SJSA1 (cell line): Measurements from ENCODE around the gene SUMO3. TPM values are rescaled to one million over a fixed set of nuclear protein-coding genes. Genes with fewer than 3 reads are reported as not detected.

ENCODE experiments used
- DNase-seq, 2 experiments: peaks; one replicate each; pipeline ENCODE4 v3.0.0-alpha.2; 2015 to 2020; ENCODE audit warnings: low spot score in 2 of 2, low read depth in 1 of 2
- H3K27ac ChIP-seq: fragments of 250-450 bp; sonication (Bioruptor Pico); 2 replicates; pipeline ENCODE4 v1.5.1; 2020; ENCODE audit warnings: mild to moderate bottlenecking, moderate library complexity
- H3K27me3 ChIP-seq: fragments of 250-450 bp; sonication (Bioruptor Pico); replicated peaks from 2 replicates; pipeline ENCODE4 v1.5.1; 2020; ENCODE audit warnings: mild to moderate bottlenecking, moderate library complexity
- H3K36me3 ChIP-seq: fragments of 250-450 bp; sonication (Bioruptor Pico); 2 replicates; pipeline ENCODE4 v1.5.1; 2020; ENCODE audit warnings: mild to moderate bottlenecking
- H3K4me1 ChIP-seq: fragments of 250-450 bp; sonication (Bioruptor Pico); replicated peaks from 2 replicates; pipeline ENCODE4 v1.6.1; 2021; ENCODE audit warnings: mild to moderate bottlenecking
- H3K4me3 ChIP-seq: fragments of 250-450 bp; sonication (Bioruptor Pico); 2 replicates; pipeline ENCODE4 v1.5.1; 2020; ENCODE audit warnings: mild to moderate bottlenecking
- H3K9me3 ChIP-seq: fragments of 250-450 bp; sonication (Bioruptor Pico); replicated peaks from 2 replicates; pipeline ENCODE4 v1.5.1; 2020; ENCODE audit warnings: mild to moderate bottlenecking
- total RNA-seq: library from RNA; depleted of rRNA; stranded (reverse); fragments of >200 nt; shearing (Covaris generic); gene quantifications from 2 replicates; pipeline ENCODE4 v1.2.3, GENCODE V29; 2014; rRNA removed

SUMO3 gene
- total RNA-seq, result 137 and 173 TPM in 2 replicates

- peak within 1 kb of the TSS; percentile 100 for H3K27ac ChIP-seq
- DNase-seq, result peak; percentile 77 to 90
Measured at GRCh38 chr21:44817914-44818639, at the start of gene SUMO3. SUMO3 (minus strand) TSS chr21:44818062; CDS start chr21:44817968, 94 bp downstream.

GRCh38 chr21:44867464-44867863 lies 49.6 kb upstream of the SUMO3 start:
- Histone ChIP-seq H3K4me3 (no peak overlapping the region), H3K36me3 (peaks cover 76% of the 10 kb centered on the region), H3K27ac (peak overlapping the region; percentile 67), H3K27me3 (no peaks in the 10 kb centered on the region), H3K4me1 (peaks cover 63% of the 10 kb centered on the region), H3K9me3 (no peaks in the 10 kb centered on the region)
- no peak for DNase-seq

More at GRCh38 chr21:44817914-44818639, at the start of gene SUMO3:
- peaks cover 18% of the 10 kb centered on the region for H3K4me1 ChIP-seq
- peaks cover 37% of the 10 kb centered on the region for H3K9me3 ChIP-seq
- peak within 1 kb of the TSS; percentile 91 for H3K4me3 ChIP-seq
- H3K27me3 ChIP-seq, result no peaks in the 10 kb centered on the region
- H3K36me3 ChIP-seq, result peaks cover 38% of the 10 kb centered on the region

GRCh38 chr21:44866780-44867179 lies 48.9 kb upstream of the SUMO3 start:
- peak; percentile 68 to 80 for DNase-seq
- peaks cover 76% of the 10 kb centered on the region for H3K36me3 ChIP-seq
- no peaks in the 10 kb centered on the region for H3K27me3 ChIP-seq
- H3K4me3 ChIP-seq, result no peak overlapping the region
- no peaks in the 10 kb centered on the region for H3K9me3 ChIP-seq
- H3K27ac ChIP-seq, result peak overlapping the region; percentile 67
- peaks cover 57% of the 10 kb centered on the region for H3K4me1 ChIP-seq

- Histone ChIP-seq H3K27me3 (no peaks in the 10 kb centered on the region), H3K4me1 (peaks cover 47% of the 10 kb centered on the region), H3K36me3 (peaks cover 80% of the 10 kb centered on the region), H3K4me3 (no peak overlapping the region), H3K9me3 (no peaks in the 10 kb centered on the region), H3K27ac (no peak overlapping the region)
- no peak for DNase-seq
Measured at GRCh38 chr21:44865561-44866280, 47.9 kb upstream of the SUMO3 start.

GRCh38 chr21:44862869-44863685 lies 45.2 kb upstream of the SUMO3 start:
- no peaks in the 10 kb centered on the region for H3K9me3 ChIP-seq
- peaks cover 92% of the 10 kb centered on the region for H3K36me3 ChIP-seq
- no peaks in the 10 kb centered on the region for H3K27me3 ChIP-seq
- H3K4me3 ChIP-seq, result no peak overlapping the region
- peaks cover 22% of the 10 kb centered on the region for H3K4me1 ChIP-seq
- no peak overlapping the region for H3K27ac ChIP-seq
- no peak for DNase-seq

GRCh38 chr21:44858791-44859190 lies 40.9 kb upstream of the SUMO3 start:
- no peaks in the 10 kb centered on the region for H3K9me3 ChIP-seq
- H3K4me3 ChIP-seq, result no peak overlapping the region
- H3K27me3 ChIP-seq, result no peaks in the 10 kb centered on the region
- no peaks in the 10 kb centered on the region for H3K4me1 ChIP-seq
- H3K36me3 ChIP-seq, result peaks cover 98% of the 10 kb centered on the region
- DNase-seq, result no peak
- no peak overlapping the region for H3K27ac ChIP-seq

GRCh38 chr21:44858291-44858690 lies 40.4 kb upstream of the SUMO3 start:
- H3K27me3 ChIP-seq, result no peaks in the 10 kb centered on the region
- no peaks in the 10 kb centered on the region for H3K4me1 ChIP-seq
- H3K4me3 ChIP-seq, result no peak overlapping the region
- H3K27ac ChIP-seq, result no peak overlapping the region
- no peak for DNase-seq
- H3K36me3 ChIP-seq, result peaks cover 98% of the 10 kb centered on the region
- no peaks in the 10 kb centered on the region for H3K9me3 ChIP-seq

GRCh38 chr21:44857127-44857892 lies 39.4 kb upstream of the SUMO3 start:
- H3K36me3 ChIP-seq, result peaks cover 100% of the 10 kb centered on the region
- no peak for DNase-seq
- no peaks in the 10 kb centered on the region for H3K9me3 ChIP-seq
- H3K27me3 ChIP-seq, result no peaks in the 10 kb centered on the region
- H3K27ac ChIP-seq, result no peak overlapping the region
- no peak overlapping the region for H3K4me3 ChIP-seq
- no peaks in the 10 kb centered on the region for H3K4me1 ChIP-seq

GRCh38 chr21:44856131-44856530 lies 38.3 kb upstream of the SUMO3 start:
- H3K9me3 ChIP-seq, result no peaks in the 10 kb centered on the region
- no peak overlapping the region for H3K27ac ChIP-seq
- H3K36me3 ChIP-seq, result peaks cover 100% of the 10 kb centered on the region
- H3K27me3 ChIP-seq, result no peaks in the 10 kb centered on the region
- no peaks in the 10 kb centered on the region for H3K4me1 ChIP-seq
- no peak overlapping the region for H3K4me3 ChIP-seq
- no peak for DNase-seq

GRCh38 chr21:44855572-44855971 lies 37.7 kb upstream of the SUMO3 start:
- Histone ChIP-seq H3K9me3 (no peaks in the 10 kb centered on the region), H3K27me3 (no peaks in the 10 kb centered on the region), H3K4me1 (no peaks in the 10 kb centered on the region), H3K4me3 (no peak overlapping the region), H3K27ac (no peak overlapping the region), H3K36me3 (peaks cover 100% of the 10 kb centered on the region)
- DNase-seq, result no peak

- Histone ChIP-seq H3K36me3 (peaks cover 100% of the 10 kb centered on the region), H3K4me1 (no peaks in the 10 kb centered on the region), H3K27me3 (no peaks in the 10 kb centered on the region), H3K27ac (no peak overlapping the region), H3K9me3 (no peaks in the 10 kb centered on the region), H3K4me3 (no peak overlapping the region)
- DNase-seq, result no peak
Measured at GRCh38 chr21:44854664-44855446, 37.0 kb upstream of the SUMO3 start.

GRCh38 chr21:44854391-44854663 lies 36.5 kb upstream of the SUMO3 start:
- H3K4me1 ChIP-seq, result no peaks in the 10 kb centered on the region
- H3K36me3 ChIP-seq, result peaks cover 100% of the 10 kb centered on the region
- H3K27me3 ChIP-seq, result no peaks in the 10 kb centered on the region
- no peak for DNase-seq
- H3K27ac ChIP-seq, result no peak overlapping the region
- H3K9me3 ChIP-seq, result no peaks in the 10 kb centered on the region
- H3K4me3 ChIP-seq, result no peak overlapping the region
